ENCODE data around the gene DESI1.

The DESI1 gene

DNA sequence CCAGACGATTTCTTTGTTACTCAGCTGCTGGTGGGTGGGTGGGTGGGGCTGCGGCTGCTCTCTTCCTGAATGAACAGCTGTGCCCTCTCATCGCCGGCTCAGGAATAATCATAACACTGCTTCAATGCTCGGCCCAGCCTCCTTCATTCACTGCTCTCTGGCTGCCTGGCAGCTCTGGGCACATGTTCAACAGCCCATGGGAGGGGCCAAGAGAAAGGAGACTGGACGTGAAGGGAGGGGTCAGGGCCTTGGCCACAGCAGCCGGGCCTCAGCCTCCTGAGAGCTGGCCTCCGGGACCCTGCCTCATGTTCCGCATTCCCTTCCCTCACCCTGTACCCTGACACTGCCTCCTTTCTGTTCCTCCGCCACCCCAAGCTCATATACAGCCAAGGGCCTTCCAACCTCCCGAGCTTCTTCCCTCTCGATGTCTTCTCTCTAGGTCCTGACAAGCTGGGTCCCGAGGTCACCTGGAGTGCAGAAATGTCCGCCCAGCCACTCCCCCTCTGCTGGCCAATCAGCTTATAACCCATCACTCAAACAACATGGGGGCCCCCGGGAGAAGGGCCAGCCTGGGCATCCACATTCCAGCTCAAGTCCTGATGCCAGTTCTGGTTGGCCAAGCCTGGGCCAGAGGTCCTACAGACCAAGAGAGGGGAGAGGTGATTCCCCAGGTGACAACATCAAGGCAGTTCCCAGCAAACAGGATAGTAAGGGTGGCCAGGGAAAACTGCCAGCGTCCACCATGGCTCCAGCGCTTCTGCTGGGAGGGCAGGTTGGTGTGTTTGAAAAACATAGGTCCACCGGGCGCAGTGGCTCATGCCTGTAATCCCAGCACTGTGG, 63.2 kb downstream of the DESI1 start:
- no peak for DNase-seq (ENCODE audit: low read depth)

DNA sequence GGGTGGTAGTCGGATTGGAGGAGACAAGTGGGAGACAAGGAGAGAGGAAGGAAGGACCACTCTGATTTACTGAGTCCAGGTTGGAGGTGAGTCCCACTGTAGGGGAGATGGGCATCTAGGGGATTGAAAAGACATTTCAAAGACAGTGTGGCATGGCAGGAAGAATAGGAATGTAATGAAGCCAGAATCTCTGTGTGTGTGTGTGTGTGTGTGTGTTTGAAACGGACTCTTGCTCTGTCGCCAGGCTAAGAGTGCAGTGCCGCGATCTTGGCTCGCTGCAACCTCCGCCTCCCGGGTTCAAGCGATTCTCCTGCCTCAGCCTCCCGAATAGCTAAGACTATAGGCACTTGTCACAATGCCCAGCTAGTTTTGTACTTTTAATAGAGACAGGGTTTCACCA, 64.3 kb downstream of the DESI1 start:
- no peak for DNase-seq (ENCODE audit: low read depth)

GRCh38 chr22:41555325-41555982, 65.4 kb downstream of the DESI1 start:
- no peak for DNase-seq (ENCODE audit: low read depth)

GRCh38 chr22:41551877-41552582, 68.8 kb downstream of the DESI1 start:
- no peak for DNase-seq (ENCODE audit: low read depth)

DNA sequence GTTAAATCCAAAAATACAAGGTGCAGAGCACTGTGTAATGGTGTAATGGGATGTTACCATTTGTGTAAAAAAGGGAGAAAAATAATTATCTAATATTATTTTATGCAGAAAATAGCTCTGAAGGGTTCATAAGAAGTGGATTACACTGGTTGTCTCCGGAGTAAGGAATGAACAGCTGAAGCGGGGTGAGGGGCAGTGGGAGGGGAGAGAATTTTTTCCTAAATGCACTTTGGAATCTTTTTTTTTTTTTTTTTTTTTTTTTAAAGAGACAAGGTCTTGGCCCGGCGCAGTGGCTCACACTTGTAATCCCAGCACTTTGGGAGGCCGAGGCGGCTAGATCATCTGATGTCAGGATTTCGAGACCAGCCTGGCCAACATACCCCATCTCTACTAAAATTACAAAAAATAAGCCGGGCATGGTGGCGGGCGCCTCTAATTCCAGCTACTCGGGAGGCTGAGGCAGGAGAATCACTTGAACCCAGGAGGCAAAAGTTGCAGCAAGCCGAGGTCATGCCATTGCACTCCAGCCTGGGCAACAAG, 69.8 kb downstream of the DESI1 start:
- no peak for DNase-seq (ENCODE audit: low read depth)

DNA sequence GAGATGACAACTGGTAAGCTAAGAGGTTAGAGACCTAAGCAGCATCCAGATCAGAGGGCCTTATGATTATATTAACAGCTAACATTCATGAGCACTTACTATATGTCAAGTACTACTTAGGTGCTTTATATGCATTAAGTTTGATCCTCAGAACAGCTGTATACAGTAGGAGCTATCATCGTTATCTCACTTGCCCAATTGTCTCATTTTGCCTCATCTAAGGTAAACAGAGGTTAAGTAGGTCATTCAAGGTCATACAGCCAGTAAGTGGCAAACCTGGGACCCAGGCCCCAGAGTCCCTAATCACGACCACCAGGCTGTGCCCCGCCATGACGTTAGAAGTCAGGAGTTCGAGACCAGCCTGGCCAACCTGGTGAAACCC, 72.0 kb downstream of the DESI1 start:
- no peak for DNase-seq (ENCODE audit: low read depth)

Data from CMK (cell line).